B cell (primary cell): Measurements from ENCODE around the gene PROM1.

ENCODE experiments used
- EZH2 ChIP-seq: IDR thresholded peaks from 2 replicates; pipeline ENCODE4 v1.6.1; 2012; ENCODE audit warnings: borderline replicate concordance, low read depth, mild to moderate bottlenecking, moderate library complexity, low read length; ENCODE audit not compliant: insufficient read depth, poor library complexity, severe bottlenecking
- TF ChIP-seq, protein P1 (sequence below): fragments of 200-600 bp; IDR thresholded peaks from one replicate; pipeline ENCODE4 v1.8.0; 2022; ENCODE audit warnings: antibody characterized with exemption, mild to moderate bottlenecking

DNA sequence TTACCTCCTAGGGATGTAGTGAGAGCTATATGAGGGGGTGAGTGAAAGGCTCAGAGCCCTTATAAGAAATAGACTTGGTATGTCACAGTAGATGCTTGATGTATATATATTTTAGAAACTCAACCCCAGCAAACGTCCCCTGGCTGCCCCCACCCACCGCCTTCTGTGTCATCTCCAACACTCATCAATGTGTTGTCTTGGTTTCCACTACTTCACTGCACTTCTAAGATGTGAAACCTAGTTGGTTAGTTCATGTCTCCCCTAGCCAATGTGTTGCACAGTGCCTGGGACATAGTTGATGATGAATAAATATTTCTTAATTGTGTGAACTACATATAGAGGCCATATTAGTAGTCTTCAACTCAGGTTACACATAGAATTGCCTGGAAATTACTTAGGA is 125.3 kb downstream of the PROM1 start:
- TF ChIP-seq, protein P1, sequence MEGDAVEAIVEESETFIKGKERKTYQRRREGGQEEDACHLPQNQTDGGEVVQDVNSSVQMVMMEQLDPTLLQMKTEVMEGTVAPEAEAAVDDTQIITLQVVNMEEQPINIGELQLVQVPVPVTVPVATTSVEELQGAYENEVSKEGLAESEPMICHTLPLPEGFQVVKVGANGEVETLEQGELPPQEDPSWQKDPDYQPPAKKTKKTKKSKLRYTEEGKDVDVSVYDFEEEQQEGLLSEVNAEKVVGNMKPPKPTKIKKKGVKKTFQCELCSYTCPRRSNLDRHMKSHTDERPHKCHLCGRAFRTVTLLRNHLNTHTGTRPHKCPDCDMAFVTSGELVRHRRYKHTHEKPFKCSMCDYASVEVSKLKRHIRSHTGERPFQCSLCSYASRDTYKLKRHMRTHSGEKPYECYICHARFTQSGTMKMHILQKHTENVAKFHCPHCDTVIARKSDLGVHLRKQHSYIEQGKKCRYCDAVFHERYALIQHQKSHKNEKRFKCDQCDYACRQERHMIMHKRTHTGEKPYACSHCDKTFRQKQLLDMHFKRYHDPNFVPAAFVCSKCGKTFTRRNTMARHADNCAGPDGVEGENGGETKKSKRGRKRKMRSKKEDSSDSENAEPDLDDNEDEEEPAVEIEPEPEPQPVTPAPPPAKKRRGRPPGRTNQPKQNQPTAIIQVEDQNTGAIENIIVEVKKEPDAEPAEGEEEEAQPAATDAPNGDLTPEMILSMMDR = no peak
- no peak for TF ChIP-seq EZH2
